Pancreas (tissue), 10 donors: Measurements from ENCODE around the gene AIFM3. TPM values are rescaled to one million over a fixed set of nuclear protein-coding genes. Genes with fewer than 3 reads are reported as not detected.
A peak's percentile ranks its signal among the peaks of the same experiment; 100 is the strongest.

Experiments used
- ATAC-seq, 4 donors: fragments of 200-7000 bp; cut with Tn5 transposase; one replicate each; pipeline versions ENCODE4 v1.8.0 to v1.9.1; 2020; ENCODE audit warnings: mild to moderate bottlenecking in 4 of 4, moderate library complexity in 4 of 4
- DNase-seq, 6 donors: peaks; one replicate each; pipeline ENCODE4 v3.0.0-alpha.2; 2020
- FAIRE-seq: peaks from 2 replicates; lab custom pipeline; 2012; peaks lifted over from hg19 to GRCh38; lab: Jason Lieb, UNC
- H3K27ac ChIP-seq, 4 donors: fragments of 200-600 bp; sonication (generic); 1 replicate in 3 of 4; 2 replicates in 1 of 4; pipeline versions ENCODE4 v1.5.0 to v1.8.0; 2020
- H3K27me3 ChIP-seq, 4 donors: fragments of 200-600 bp; one replicate each; pipeline ENCODE4 v1.8.0; 2021
- H3K36me3 ChIP-seq, 3 donors: fragments of 200-600 bp; sonication (generic) in 1 of 3; one replicate each; pipeline versions ENCODE4 v1.5.0 to v1.8.0; 2020 to 2021
- H3K4me1 ChIP-seq, 3 donors: fragments of 200-600 bp; one replicate each; pipeline ENCODE4 v1.8.0; 2021
- H3K4me3 ChIP-seq, 4 donors: fragments of 200-600 bp; sonication (generic) in 2 of 4; one replicate each; pipeline versions ENCODE4 v1.5.0 to v1.8.0; 2020 to 2021
- H3K9me3 ChIP-seq, 4 donors: fragments of 200-600 bp; one replicate each; pipeline ENCODE4 v1.8.0; 2021
- CTCF ChIP-seq, 4 donors: fragments of 200-600 bp; sonication (generic) in 3 of 4; IDR thresholded peaks; one replicate each; pipeline versions ENCODE4 v1.5.0 to v1.8.0; 2021; ENCODE audit warnings: antibody characterized with exemption in 4 of 4
- WGBS, 2 donors: extraction: QIAGEN DNeasy Blood & Tissue Kit; methylation state at CpG; one replicate each; pipeline ENCODE4 v1.1.7; 2013; 5-methylcytosine and 5-hydroxymethylcytosine counted together
- intact Hi-C, 3 donors: fragments of 100-400 bp; cut with DNase I; formaldehyde crosslinking; loops; one replicate each; pipeline versions ENCODE4 v1.11.1 to v1.14.2; 2022
- polyA plus RNA-seq, 2 donors: library from polyadenylated mRNA; stranded (reverse); fragments of 200-250 nt; gene quantifications; one replicate each; pipeline ENCODE4 v1.2.3, GENCODE V29; 2013
- total RNA-seq, 6 donors: library from RNA; stranded (reverse); fragmentation: NEBNext Ultra II Directional in 4 of 6; extraction: Animal tissue kit (Norgen Biotek cat#: 25700) in 4 of 6; gene quantifications; one replicate each; pipeline versions ENCODE4 v1.2.1 to v1.2.4, GENCODE V29; 2021 to 2023
- donor health status: healthy with polysubstance abuse.
- donor health status: DM: no; HTN: no; CAD: no; lungs with moderate emphysema.
- donor health status: DM: no; HTN: no; CAD: no.
- donor health status: control.
- donor health status: control.
- donor health status: Bipolar disorder and iron deficiency.
- donor health status: DM: yes; HTN: yes; CAD: no.
- donor health status: DM: no; HTN: no; CAD: no.
- donor health status: DM: no; HTN: no; CAD: no.
- donor health status: DM: yes; HTN: yes; CAD: no.

The AIFM3 gene
- total and polyA plus RNA-seq, 8 donors: 0.63 to 4.5 (median 1.1) TPM

GRCh38 chr22:21013657-21014201 lies 46.7 kb downstream of the AIFM3 start:
- no peak overlapping the region for H3K27ac ChIP-seq
- TF ChIP-seq CTCF (IDR thresholded peaks at IDR 0.05): no peak
- H3K27me3 ChIP-seq: no peaks in the 10 kb centered on the region
- FAIRE-seq (no peak), DNase-seq (peak in 1 of 6 donors; percentile 80), ATAC-seq (peak in 1 of 4 donors; percentile 2)
- peak overlapping the region in 2 of 4 donors; percentile 2 to 28 for H3K4me3 ChIP-seq
- 19 to 22% methylated on average over 23 to 24 of the region's 24 CpGs for WGBS, 2 donors
- H3K9me3 ChIP-seq: no peaks in the 10 kb centered on the region
- intact Hi-C loops: no loop called here
- no peaks in the 10 kb centered on the region for H3K36me3 ChIP-seq
- H3K4me1 ChIP-seq: peaks cover 0 to 8% (median 0%) of the 10 kb centered on the region in 3 donors

GRCh38 chr22:21014202-21014725 lies 47.2 kb downstream of the AIFM3 start:
- Histone ChIP-seq H3K9me3 (no peaks in the 10 kb centered on the region), H3K27ac (no peak overlapping the region), H3K36me3 (no peaks in the 10 kb centered on the region), H3K4me3 (peak overlapping the region in 2 of 4 donors; percentile 2 to 28), H3K4me1 (peaks cover 0 to 8% (median 0%) of the 10 kb centered on the region in 3 donors), H3K27me3 (no peaks in the 10 kb centered on the region)
- WGBS, 2 donors: 2 to 3% methylated on average over 40 of the region's 40 CpGs
- intact Hi-C loops: no loop called here
- TF ChIP-seq CTCF (IDR thresholded peaks at IDR 0.05): no peak
- DNase-seq (peak; percentile 62 to 85 (median 72)), ATAC-seq (peak; percentile 80 to 93 (median 90)), FAIRE-seq (no peak)

- Histone ChIP-seq H3K36me3 (no peaks in the 10 kb centered on the region), H3K27me3 (no peaks in the 10 kb centered on the region), H3K4me1 (peaks cover 0 to 8% (median 0%) of the 10 kb centered on the region in 3 donors), H3K27ac (no peak within 1 kb of the TSS), H3K9me3 (no peaks in the 10 kb centered on the region), H3K4me3 (peak within 1 kb of the TSS in 2 of 4 donors; percentile 2 to 28)
- DNase-seq: peak in 2 of 6 donors; percentile 12 to 54
- intact Hi-C loops: no loop called here
- TF ChIP-seq CTCF (IDR thresholded peaks at IDR 0.05): no peak
- FAIRE-seq: no peak
- 26 to 28% methylated on average over 12 of the region's 12 CpGs for WGBS, 2 donors
- ATAC-seq: peak in 3 of 4 donors; percentile 38 to 51 (median 50)
Observed at GRCh38 chr22:21014726-21015465, 47.8 kb downstream of the AIFM3 start, which contains the start of gene P2RX6. TSS of gene P2RX6 (plus strand) at chr22:21015165. CDS start at chr22:21015175, 10 bp downstream.

- no peak for ATAC-seq
- WGBS, 2 donors: 50 to 54% methylated on average over 9 to 10 of the region's 10 CpGs
- Histone ChIP-seq H3K27ac (no peak overlapping the region), H3K36me3 (no peaks in the 10 kb centered on the region), H3K9me3 (no peaks in the 10 kb centered on the region), H3K4me3 (no peak overlapping the region), H3K27me3 (no peaks in the 10 kb centered on the region), H3K4me1 (peaks cover 0 to 8% (median 0%) of the 10 kb centered on the region in 3 donors)
- no peak for FAIRE-seq
- DNase-seq: peak in 1 of 6 donors; percentile 49
- no peak for TF ChIP-seq CTCF (IDR thresholded peaks at IDR 0.05)
- intact Hi-C loops: no loop called here
Observed at GRCh38 chr22:21015466-21016006, 48.5 kb downstream of the AIFM3 start.
